ENCODE data around the gene FOXO1. TPM values are rescaled to one million over a fixed set of nuclear protein-coding genes. Genes with fewer than 3 reads are reported as not detected.

The FOXO1 gene
- polyA plus RNA-seq, 2 donors: 1.7 to 3.7 TPM

DNA sequence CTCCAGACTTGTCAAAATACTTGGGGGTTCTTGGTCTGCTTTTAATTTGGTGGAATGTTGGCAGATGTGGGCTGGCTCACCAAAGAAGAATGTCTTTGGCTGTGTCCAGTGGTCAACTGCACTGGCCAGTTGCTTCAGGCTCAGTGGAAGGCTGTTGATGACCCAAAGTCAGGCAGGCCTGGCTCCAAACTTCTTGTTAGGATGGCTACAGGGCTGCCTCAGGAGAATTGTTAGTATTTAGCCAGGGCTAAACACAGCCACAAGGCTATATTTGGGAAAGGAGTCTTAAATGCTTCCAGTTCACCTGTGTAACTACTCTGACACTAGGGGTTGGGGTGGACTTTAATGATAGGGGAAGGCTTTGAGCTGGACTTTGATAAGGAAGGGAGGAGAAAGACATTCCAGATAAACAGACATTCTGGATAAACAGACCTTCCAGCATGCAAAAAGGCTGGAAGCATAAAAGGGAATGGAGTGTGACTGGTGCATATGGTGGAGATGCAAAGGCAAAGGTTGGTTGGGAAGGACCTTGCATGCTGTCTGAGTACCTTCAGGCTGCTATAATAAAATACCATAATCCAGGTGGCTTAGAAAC, 116.8 kb downstream of the FOXO1 start:
- Histone ChIP-seq H3K4me3 (ENCODE audit: low read depth in 1 of 2, low read length in 2 of 2) (no peak overlapping the region), H3K27me3 (ENCODE audit: control insufficient read depth in 1 of 2, insufficient read depth in 2 of 2, low read length in 2 of 2) (no peaks in the 10 kb centered on the region), H3K36me3 (ENCODE audit: control insufficient read depth in 2 of 2, insufficient read depth in 2 of 2, low read length in 1 of 2) (no peaks in the 10 kb centered on the region), H3K4me1 (ENCODE audit: control insufficient read depth in 2 of 2, insufficient read depth in 2 of 2, low read length in 1 of 2) (peaks cover 2 to 4% of the 10 kb centered on the region in 2 donors), H3K9me3 (ENCODE audit: control insufficient read depth in 2 of 2, insufficient read depth in 1 of 2, low read depth in 1 of 2, low read length in 1 of 2) (no peaks in the 10 kb centered on the region), H3K27ac (ENCODE audit: low read depth in 2 of 2, low read length in 1 of 2) (no peak overlapping the region)

DNA sequence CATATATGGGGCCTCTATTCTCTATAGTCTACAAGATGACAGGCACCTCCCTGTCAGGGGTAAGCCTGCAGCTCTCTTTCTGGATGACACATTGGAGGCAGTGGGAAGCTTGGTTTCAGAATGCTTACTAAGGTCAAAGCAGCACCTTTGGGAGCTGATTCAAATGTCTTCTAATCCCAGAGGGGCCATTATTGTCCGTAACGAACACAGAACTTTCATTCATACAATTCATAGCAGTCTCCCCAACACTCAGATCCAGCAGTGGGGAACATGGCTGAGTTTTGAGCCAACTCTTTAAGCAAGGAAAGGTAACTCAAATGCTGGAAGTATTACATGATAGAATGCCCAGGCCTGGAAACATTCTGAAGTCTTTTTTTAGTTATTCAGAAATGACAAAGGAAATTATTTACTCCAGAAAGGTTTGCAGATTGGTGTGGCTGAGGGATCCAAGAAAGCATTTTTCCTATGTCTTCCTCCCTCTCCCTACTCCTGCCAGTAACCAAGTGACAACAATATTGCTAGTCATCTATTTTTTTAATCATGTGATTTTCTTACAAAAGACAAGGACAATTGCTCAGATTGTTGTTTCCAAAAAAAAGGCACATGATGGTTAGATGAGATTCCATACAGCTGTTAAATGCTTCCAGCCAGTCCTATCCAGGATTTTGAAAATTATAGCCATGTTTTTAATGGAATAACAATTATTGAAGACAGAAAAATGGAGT, 118.7 kb downstream of the FOXO1 start:
- WGBS, 2 donors: 69 to 77% methylated on average over 2 of the region's 2 CpGs
- no peak overlapping the region for H3K27ac ChIP-seq (ENCODE audit: low read depth in 2 of 2, low read length in 1 of 2)
- no peaks in the 10 kb centered on the region for H3K9me3 ChIP-seq (ENCODE audit: control insufficient read depth in 2 of 2, insufficient read depth in 1 of 2, low read depth in 1 of 2, low read length in 1 of 2)
- no peak overlapping the region for H3K4me3 ChIP-seq (ENCODE audit: low read depth in 1 of 2, low read length in 2 of 2)
- H3K4me1 ChIP-seq (ENCODE audit: control insufficient read depth in 2 of 2, insufficient read depth in 2 of 2, low read length in 1 of 2): peaks cover 2 to 4% of the 10 kb centered on the region in 2 donors
- no peaks in the 10 kb centered on the region for H3K27me3 ChIP-seq (ENCODE audit: control insufficient read depth in 1 of 2, insufficient read depth in 2 of 2, low read length in 2 of 2)
- H3K36me3 ChIP-seq (ENCODE audit: control insufficient read depth in 2 of 2, insufficient read depth in 2 of 2, low read length in 1 of 2): no peaks in the 10 kb centered on the region

DNA sequence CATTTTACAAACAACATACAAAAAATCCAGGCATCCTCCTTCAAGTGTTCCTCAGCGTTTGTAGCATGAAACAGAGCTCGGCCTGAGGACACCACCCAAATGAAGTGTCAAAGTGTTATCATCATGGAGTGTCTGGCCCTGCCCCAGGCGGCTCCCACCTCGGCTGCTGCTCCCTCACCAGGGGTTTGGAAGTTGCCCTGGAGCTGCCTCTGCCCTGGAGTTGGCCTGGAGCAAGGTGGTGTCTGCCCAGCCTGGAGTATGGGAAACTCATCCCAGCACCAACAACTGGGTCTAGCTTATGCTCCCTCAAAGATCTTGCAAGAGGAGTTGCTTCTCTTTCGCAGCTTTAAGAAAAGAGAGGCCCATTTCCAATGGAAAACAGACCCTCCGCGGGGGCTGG, 120.4 kb downstream of the FOXO1 start:
- H3K4me3 ChIP-seq (ENCODE audit: low read depth in 1 of 2, low read length in 2 of 2): no peak overlapping the region
- 89 to 91% methylated on average over 7 of the region's 7 CpGs for WGBS, 2 donors
- no peak overlapping the region for H3K27ac ChIP-seq (ENCODE audit: low read depth in 2 of 2, low read length in 1 of 2)
- H3K4me1 ChIP-seq (ENCODE audit: control insufficient read depth in 2 of 2, insufficient read depth in 2 of 2, low read length in 1 of 2): peaks cover 2 to 4% of the 10 kb centered on the region in 2 donors
- no peaks in the 10 kb centered on the region for H3K9me3 ChIP-seq (ENCODE audit: control insufficient read depth in 2 of 2, insufficient read depth in 1 of 2, low read depth in 1 of 2, low read length in 1 of 2)
- H3K36me3 ChIP-seq (ENCODE audit: control insufficient read depth in 2 of 2, insufficient read depth in 2 of 2, low read length in 1 of 2): no peaks in the 10 kb centered on the region
- no peaks in the 10 kb centered on the region for H3K27me3 ChIP-seq (ENCODE audit: control insufficient read depth in 1 of 2, insufficient read depth in 2 of 2, low read length in 2 of 2)

DNA sequence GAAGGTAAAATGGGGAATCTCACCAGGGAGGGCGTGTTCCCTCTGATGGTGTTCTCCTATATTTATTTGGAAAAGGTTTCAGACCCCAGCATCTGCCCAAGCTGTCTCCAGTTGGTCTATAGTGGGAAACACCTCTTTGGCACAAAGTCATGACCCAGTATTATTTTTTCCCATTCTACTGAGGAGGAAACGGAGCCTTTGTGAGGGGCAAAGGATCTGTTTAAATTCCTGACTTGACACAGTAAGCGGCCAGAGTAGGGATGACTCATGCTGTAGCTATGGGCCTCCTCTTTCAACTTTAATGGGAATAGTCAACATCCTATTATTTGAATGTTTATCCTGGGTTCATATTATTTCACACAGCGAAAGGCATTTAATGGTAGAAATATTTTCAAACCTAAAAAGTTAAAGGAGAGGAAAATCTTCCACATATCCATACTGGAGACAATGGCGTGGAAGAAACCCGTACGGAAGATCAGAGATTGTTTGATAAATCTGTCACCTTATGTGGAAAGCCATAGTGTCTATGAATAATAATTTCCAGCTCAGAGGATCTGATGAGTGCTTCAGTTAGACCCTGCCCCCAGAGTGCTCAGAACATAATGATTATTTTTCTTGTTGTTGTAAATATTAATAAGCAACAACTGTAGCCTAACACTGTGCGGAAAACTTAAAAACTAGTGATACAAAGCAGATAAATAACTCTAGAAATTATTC, 126.0 kb downstream of the FOXO1 start:
- H3K4me3 ChIP-seq (ENCODE audit: low read depth in 1 of 2, low read length in 2 of 2): no peak overlapping the region
- no peaks in the 10 kb centered on the region for H3K36me3 ChIP-seq (ENCODE audit: control insufficient read depth in 2 of 2, insufficient read depth in 2 of 2, low read length in 1 of 2)
- no peaks in the 10 kb centered on the region for H3K27me3 ChIP-seq (ENCODE audit: control insufficient read depth in 1 of 2, insufficient read depth in 2 of 2, low read length in 2 of 2)
- no peak overlapping the region for H3K27ac ChIP-seq (ENCODE audit: low read depth in 2 of 2, low read length in 1 of 2)
- WGBS, 2 donors: 52 to 61% methylated on average over 8 of the region's 8 CpGs
- H3K4me1 ChIP-seq (ENCODE audit: control insufficient read depth in 2 of 2, insufficient read depth in 2 of 2, low read length in 1 of 2): peaks cover 0 to 5% of the 10 kb centered on the region in 2 donors
- no peaks in the 10 kb centered on the region for H3K9me3 ChIP-seq (ENCODE audit: control insufficient read depth in 2 of 2, insufficient read depth in 1 of 2, low read depth in 1 of 2, low read length in 1 of 2)

DNA sequence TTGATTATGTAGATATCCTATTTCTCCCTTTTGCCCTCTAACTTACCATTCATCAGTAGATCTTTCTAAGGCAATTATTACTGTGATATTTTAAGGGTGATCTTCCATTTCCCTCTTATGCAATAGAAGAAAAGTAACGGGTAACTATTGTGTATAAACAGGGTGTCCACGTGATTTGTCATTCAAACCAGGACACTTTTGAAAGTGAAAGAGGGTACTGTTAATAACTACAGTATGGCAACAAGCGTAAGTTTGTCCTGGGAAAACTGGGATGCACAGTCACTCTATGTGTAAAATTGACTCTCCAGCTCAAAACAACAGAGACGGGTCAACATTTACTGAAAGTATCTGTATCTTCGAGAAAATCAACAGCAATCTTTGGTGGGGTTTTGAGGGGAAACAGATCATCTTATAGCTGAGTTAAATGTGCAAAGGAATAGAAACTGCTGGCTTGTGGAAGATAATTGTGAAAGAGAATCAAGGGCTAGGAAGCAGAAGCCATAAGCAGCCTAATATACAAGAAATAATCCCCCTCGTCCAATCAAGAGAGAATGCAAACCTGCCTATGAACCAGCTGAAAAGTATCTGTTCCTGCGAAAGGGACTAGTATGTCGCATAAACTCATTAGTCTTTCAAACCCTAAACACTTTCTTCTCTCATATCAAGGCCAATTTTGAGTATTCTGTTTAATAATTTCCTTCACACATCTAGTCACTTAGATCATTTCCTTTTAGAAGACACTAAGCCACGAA, 126.7 kb downstream of the FOXO1 start:
- Histone ChIP-seq H3K36me3 (ENCODE audit: control insufficient read depth in 2 of 2, insufficient read depth in 2 of 2, low read length in 1 of 2) (no peaks in the 10 kb centered on the region), H3K4me1 (ENCODE audit: control insufficient read depth in 2 of 2, insufficient read depth in 2 of 2, low read length in 1 of 2) (peaks cover 0 to 5% of the 10 kb centered on the region in 2 donors), H3K27me3 (ENCODE audit: control insufficient read depth in 1 of 2, insufficient read depth in 2 of 2, low read length in 2 of 2) (no peaks in the 10 kb centered on the region), H3K27ac (ENCODE audit: low read depth in 2 of 2, low read length in 1 of 2) (no peak overlapping the region), H3K4me3 (ENCODE audit: low read depth in 1 of 2, low read length in 2 of 2) (no peak overlapping the region), H3K9me3 (ENCODE audit: control insufficient read depth in 2 of 2, insufficient read depth in 1 of 2, low read depth in 1 of 2, low read length in 1 of 2) (no peaks in the 10 kb centered on the region)
- 70 to 77% methylated on average over 9 of the region's 9 CpGs for WGBS, 2 donors

DNA sequence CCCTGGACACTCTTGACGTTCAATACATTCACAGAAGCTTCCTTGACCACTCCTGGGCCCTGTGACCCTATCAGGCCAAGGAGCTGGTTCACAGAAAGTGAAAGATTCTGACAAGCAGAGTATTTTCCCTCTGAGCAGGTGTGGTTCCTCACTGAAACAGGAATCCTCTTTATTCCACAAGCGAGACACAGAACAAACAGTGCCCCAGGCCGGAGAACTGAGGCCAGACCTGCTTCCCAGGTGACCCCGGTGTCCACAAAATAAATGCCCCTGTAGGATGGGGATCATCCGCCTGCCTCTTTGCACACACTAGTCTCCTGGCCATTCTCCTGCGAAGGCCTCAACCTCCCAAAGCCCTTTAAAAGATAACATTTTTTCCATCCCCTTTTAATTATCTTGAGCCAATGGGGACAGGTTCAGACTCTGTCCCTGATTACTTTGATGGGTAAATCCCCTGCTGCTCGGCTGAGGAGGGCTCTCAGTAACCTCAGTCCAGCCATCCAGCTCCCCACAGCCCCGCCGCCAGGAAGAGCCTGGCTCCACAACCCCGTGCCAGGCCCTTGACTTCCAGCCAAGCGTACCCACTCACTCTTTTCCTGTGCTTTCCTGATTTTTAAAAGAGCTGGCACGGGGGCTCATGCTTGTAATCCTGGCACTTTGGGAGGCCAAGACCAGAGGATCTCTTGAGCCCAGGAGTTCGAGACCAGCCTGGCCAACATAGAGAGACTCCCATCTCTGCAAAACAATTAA, 129.1 kb downstream of the FOXO1 start:
- Histone ChIP-seq H3K36me3 (ENCODE audit: control insufficient read depth in 2 of 2, insufficient read depth in 2 of 2, low read length in 1 of 2) (no peaks in the 10 kb centered on the region), H3K4me1 (ENCODE audit: control insufficient read depth in 2 of 2, insufficient read depth in 2 of 2, low read length in 1 of 2) (peaks cover 0 to 5% of the 10 kb centered on the region in 2 donors), H3K9me3 (ENCODE audit: control insufficient read depth in 2 of 2, insufficient read depth in 1 of 2, low read depth in 1 of 2, low read length in 1 of 2) (no peaks in the 10 kb centered on the region), H3K4me3 (ENCODE audit: low read depth in 1 of 2, low read length in 2 of 2) (no peak overlapping the region), H3K27me3 (ENCODE audit: control insufficient read depth in 1 of 2, insufficient read depth in 2 of 2, low read length in 2 of 2) (no peaks in the 10 kb centered on the region), H3K27ac (ENCODE audit: low read depth in 2 of 2, low read length in 1 of 2) (peak overlapping the region; percentile 8 to 11)
- WGBS, 2 donors: 71 to 77% methylated on average over 13 of the region's 13 CpGs

DNA sequence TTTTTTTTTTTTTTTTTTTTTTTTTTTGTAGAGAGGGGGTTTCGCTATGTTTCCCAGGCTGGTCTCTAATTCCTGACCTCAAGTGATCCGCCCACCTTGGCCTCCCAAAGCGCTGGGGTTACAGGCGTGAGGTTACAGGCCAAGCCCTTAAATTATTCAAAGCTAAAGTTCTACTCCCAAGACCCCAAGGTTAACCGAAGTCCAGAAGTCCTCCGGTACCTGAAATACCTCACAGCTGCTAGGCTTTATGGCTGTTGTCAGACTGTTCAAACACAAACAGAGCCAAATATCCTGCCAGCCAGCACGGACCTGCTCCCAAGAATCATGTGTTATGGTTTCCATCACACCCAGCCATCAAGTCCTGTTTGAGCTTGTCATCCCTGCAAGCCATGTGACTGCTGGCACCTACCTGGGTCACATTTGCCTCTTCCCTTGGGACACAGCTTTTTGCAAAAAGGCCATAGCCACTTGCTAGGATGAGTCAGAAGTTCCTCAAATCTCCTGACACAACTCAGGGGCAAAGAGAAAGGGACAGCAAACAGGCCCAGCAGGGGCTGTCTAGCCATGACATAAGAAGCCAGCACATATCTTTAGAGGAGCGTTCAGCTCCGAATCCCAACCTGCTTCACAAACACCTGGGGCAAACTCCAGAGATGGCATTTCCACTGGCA, 129.9 kb downstream of the FOXO1 start:
- Histone ChIP-seq H3K27ac (ENCODE audit: low read depth in 2 of 2, low read length in 1 of 2) (peak overlapping the region; percentile 8 to 24), H3K4me1 (ENCODE audit: control insufficient read depth in 2 of 2, insufficient read depth in 2 of 2, low read length in 1 of 2) (peaks cover 0 to 5% of the 10 kb centered on the region in 2 donors), H3K27me3 (ENCODE audit: control insufficient read depth in 1 of 2, insufficient read depth in 2 of 2, low read length in 2 of 2) (no peaks in the 10 kb centered on the region), H3K36me3 (ENCODE audit: control insufficient read depth in 2 of 2, insufficient read depth in 2 of 2, low read length in 1 of 2) (no peaks in the 10 kb centered on the region), H3K9me3 (ENCODE audit: control insufficient read depth in 2 of 2, insufficient read depth in 1 of 2, low read depth in 1 of 2, low read length in 1 of 2) (no peaks in the 10 kb centered on the region), H3K4me3 (ENCODE audit: low read depth in 1 of 2, low read length in 2 of 2) (no peak overlapping the region)
- 53 to 56% methylated on average over 9 of the region's 9 CpGs for WGBS, 2 donors

DNA sequence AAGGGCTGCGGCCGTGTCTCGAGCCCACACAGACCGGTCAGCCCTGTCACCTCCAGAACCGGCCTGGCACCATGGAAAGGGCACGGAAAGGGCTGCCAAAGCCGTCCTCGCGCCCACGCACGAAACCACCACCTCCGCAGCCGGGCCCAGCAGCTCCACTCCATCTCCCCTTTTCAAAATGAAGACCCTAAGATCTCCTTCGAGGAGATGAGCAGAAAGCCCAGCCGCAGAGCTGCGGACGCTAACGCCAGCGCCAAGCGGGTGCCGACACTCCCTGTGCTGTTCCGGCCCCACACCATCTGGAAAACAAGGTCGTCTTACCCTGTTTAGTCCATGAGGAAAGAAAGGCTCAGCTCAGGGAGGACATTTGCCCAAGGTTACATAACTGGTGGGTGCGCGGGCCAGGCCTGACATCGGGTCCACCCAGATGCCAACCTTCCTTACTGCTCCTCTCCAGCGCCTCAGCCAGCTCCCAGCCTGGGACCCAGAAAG, 131.1 kb downstream of the FOXO1 start:
- 92 to 94% methylated on average over 27 of the region's 27 CpGs for WGBS, 2 donors
- no peaks in the 10 kb centered on the region for H3K9me3 ChIP-seq (ENCODE audit: control insufficient read depth in 2 of 2, insufficient read depth in 1 of 2, low read depth in 1 of 2, low read length in 1 of 2)
- H3K4me1 ChIP-seq (ENCODE audit: control insufficient read depth in 2 of 2, insufficient read depth in 2 of 2, low read length in 1 of 2): peaks cover 0 to 5% of the 10 kb centered on the region in 2 donors
- no peaks in the 10 kb centered on the region for H3K27me3 ChIP-seq (ENCODE audit: control insufficient read depth in 1 of 2, insufficient read depth in 2 of 2, low read length in 2 of 2)
- no peak overlapping the region for H3K4me3 ChIP-seq (ENCODE audit: low read depth in 1 of 2, low read length in 2 of 2)
- H3K36me3 ChIP-seq (ENCODE audit: control insufficient read depth in 2 of 2, insufficient read depth in 2 of 2, low read length in 1 of 2): no peaks in the 10 kb centered on the region
- H3K27ac ChIP-seq (ENCODE audit: low read depth in 2 of 2, low read length in 1 of 2): no peak overlapping the region

All from esophagus (tissue), 2 donors.